OCI-LY7 (cell line): Measurements from ENCODE around the gene SV2C. TPM values are rescaled to one million over a fixed set of nuclear protein-coding genes. Genes with fewer than 3 reads are reported as not detected.
"Not testable (repeated sequence)": the region's sequence is repeated elsewhere in the genome, so short reads cannot be mapped to it uniquely, and the experiment has no call there.

ENCODE experiments used
- BruUV-seq: library from RNA; stranded (reverse); fragments of 400-500 nt; replicated peaks from 2 replicates; lab custom pipeline; 2021; lab: Mats Ljungman, UMichigan
- CTCF ChIA-PET: fragments of 300-600 bp; sonication (Branson Sonifier 250); formaldehyde crosslinking; loops from one replicate; lab custom pipeline; 2022; ENCODE audit warnings: antibody characterized with exemption; ENCODE audit not compliant: unreplicated experiment; lab: Charles Lee
- POLR2A ChIA-PET: fragments of 300-600 bp; sonication (Branson Sonifier 250); formaldehyde crosslinking; loops from one replicate; lab custom pipeline; 2022; ENCODE audit warnings: antibody characterized with exemption; lab: Charles Lee
- DNase-seq: peaks from one replicate; pipeline ENCODE4 v3.0.0-alpha.2; 2015; ENCODE audit warnings: low spot score
- H2AFZ ChIP-seq: fragments of 200-600 bp; sonication (generic), shearing (Covaris generic); 2 replicates; pipeline ENCODE4 v1.6.1; 2014; ENCODE audit warnings: mild to moderate bottlenecking, antibody characterized with exemption, low read length, moderate library complexity
- H3K27ac ChIP-seq: fragments of 200-600 bp; sonication (generic); 2 replicates; pipeline ENCODE4 v1.5.1; 2014; ENCODE audit warnings: mixed run types, low read depth, mild to moderate bottlenecking, moderate library complexity, low read length, inconsistent platforms; ENCODE audit not compliant: poor library complexity, severe bottlenecking
- H3K36me3 ChIP-seq: fragments of 200-600 bp; sonication (generic); 2 replicates; pipeline ENCODE4 v1.6.1; 2014; ENCODE audit warnings: mild to moderate bottlenecking, antibody characterized with exemption, low read length, moderate library complexity, mixed read lengths; ENCODE audit not compliant: insufficient read depth
- H3K4me1 ChIP-seq: fragments of 200-600 bp; sonication (generic); 2 replicates; pipeline ENCODE4 v1.5.1; 2014; ENCODE audit warnings: mild to moderate bottlenecking, low read length; ENCODE audit not compliant: insufficient read depth, poor library complexity, severe bottlenecking
- H3K4me2 ChIP-seq: fragments of 200-600 bp; sonication (generic); 2 replicates; pipeline ENCODE4 v1.6.1; 2014; ENCODE audit warnings: mild to moderate bottlenecking, low read length
- H3K4me3 ChIP-seq: fragments of 200-600 bp; sonication (generic); 2 replicates; pipeline ENCODE4 v1.5.1; 2014; ENCODE audit warnings: mild to moderate bottlenecking, low read depth, low read length; ENCODE audit not compliant: poor library complexity, severe bottlenecking
- H3K79me2 ChIP-seq: fragments of 200-600 bp; sonication (generic); 2 replicates; pipeline ENCODE4 v1.6.1; 2016; ENCODE audit warnings: low read depth, mild to moderate bottlenecking, low read length, moderate library complexity, mixed read lengths; ENCODE audit not compliant: insufficient read depth
- H3K9me2 ChIP-seq: fragments of 200-600 bp; sonication (generic); 2 replicates; pipeline ENCODE4 v1.6.1; 2016; ENCODE audit warnings: mild to moderate bottlenecking, low read length, mixed read lengths; ENCODE audit not compliant: insufficient read depth
- H3K9me3 ChIP-seq: fragments of 200-600 bp; sonication (generic); 2 replicates; pipeline ENCODE4 v1.6.1; 2014; ENCODE audit warnings: mild to moderate bottlenecking, mixed run types, low read length, mixed read lengths
- H4K20me1 ChIP-seq: fragments of 200-600 bp; sonication (generic); 2 replicates; pipeline ENCODE4 v1.6.1; 2014; ENCODE audit warnings: mild to moderate bottlenecking, antibody characterized with exemption, low read length, moderate library complexity, mixed read lengths; ENCODE audit not compliant: insufficient read depth
- EZH2phosphoT487 ChIP-seq: fragments of 200-600 bp; sonication (generic); IDR thresholded peaks from 2 replicates; pipeline ENCODE4 v1.6.1; 2018; ENCODE audit warnings: low read depth, borderline replicate concordance, mild to moderate bottlenecking, mixed run types, antibody characterized with exemption, low read length, moderate library complexity, mixed read lengths
- intact Hi-C: fragments of 100-400 bp; cut with micrococcal nuclease; formaldehyde crosslinking; loops from one replicate; pipeline ENCODE4 v1.10.0; 2022; ENCODE audit not compliant: unreplicated experiment
- total RNA-seq, 2 experiments: library from RNA; depleted of rRNA in 1 of 2; stranded (reverse); fragments of >200 nt in 1 of 2; shearing (Covaris generic) in 1 of 2; gene quantifications; 2 replicates each; pipeline ENCODE4 v1.2.3, GENCODE V29; 2014 to 2022
- TF ChIP-seq, protein P1 (sequence below): fragments of 200-600 bp; sonication (generic); conservative IDR thresholded peaks from 2 replicates; pipeline ENCODE4 v1.5.1; 2014; ENCODE audit warnings: mild to moderate bottlenecking, antibody characterized with exemption, low read length, moderate library complexity, mixed read lengths

Gene SV2C
- total RNA-seq, 2 experiments from 2014 or later: not detected

- no peaks in the 10 kb centered on the region for H3K4me1 ChIP-seq
- ChIA-PET CTCF (no interaction called here), POLR2A (no interaction called here)
- BruUV-seq: no TSS peak
- no peaks in the 10 kb centered on the region for H4K20me1 ChIP-seq
- no peaks in the 10 kb centered on the region for H3K9me3 ChIP-seq
- TF ChIP-seq EZH2phosphoT487: no peak
- no peak for DNase-seq
- H3K79me2 ChIP-seq: no peaks in the 10 kb centered on the region
- no peaks in the 10 kb centered on the region for H3K36me3 ChIP-seq
- no peak overlapping the region for H3K4me2 ChIP-seq
- H3K27ac ChIP-seq: no peak overlapping the region
- no peak overlapping the region for H3K4me3 ChIP-seq
- no peaks in the 10 kb centered on the region for H3K9me2 ChIP-seq
- no peak overlapping the region for H2AFZ ChIP-seq
- intact Hi-C loops: no loop called here
Measured at GRCh38 chr5:76236684-76237083, 153.5 kb downstream of the SV2C start.

GRCh38 chr5:76240336-76240735, 157.2 kb downstream of the SV2C start:
- Histone ChIP-seq H3K27ac (no peak overlapping the region), H3K4me1 (no peaks in the 10 kb centered on the region), H3K9me3 (no peaks in the 10 kb centered on the region), H3K79me2 (no peaks in the 10 kb centered on the region), H2AFZ (no peak overlapping the region), H3K4me3 (no peak overlapping the region), H3K36me3 (no peaks in the 10 kb centered on the region), H3K4me2 (no peak overlapping the region), H3K9me2 (no peaks in the 10 kb centered on the region), H4K20me1 (no peaks in the 10 kb centered on the region)
- intact Hi-C loops: no loop called here
- ChIA-PET CTCF (no interaction called here), POLR2A (no interaction called here)
- BruUV-seq: no TSS peak
- TF ChIP-seq EZH2phosphoT487: no peak
- TF ChIP-seq, protein P1, sequence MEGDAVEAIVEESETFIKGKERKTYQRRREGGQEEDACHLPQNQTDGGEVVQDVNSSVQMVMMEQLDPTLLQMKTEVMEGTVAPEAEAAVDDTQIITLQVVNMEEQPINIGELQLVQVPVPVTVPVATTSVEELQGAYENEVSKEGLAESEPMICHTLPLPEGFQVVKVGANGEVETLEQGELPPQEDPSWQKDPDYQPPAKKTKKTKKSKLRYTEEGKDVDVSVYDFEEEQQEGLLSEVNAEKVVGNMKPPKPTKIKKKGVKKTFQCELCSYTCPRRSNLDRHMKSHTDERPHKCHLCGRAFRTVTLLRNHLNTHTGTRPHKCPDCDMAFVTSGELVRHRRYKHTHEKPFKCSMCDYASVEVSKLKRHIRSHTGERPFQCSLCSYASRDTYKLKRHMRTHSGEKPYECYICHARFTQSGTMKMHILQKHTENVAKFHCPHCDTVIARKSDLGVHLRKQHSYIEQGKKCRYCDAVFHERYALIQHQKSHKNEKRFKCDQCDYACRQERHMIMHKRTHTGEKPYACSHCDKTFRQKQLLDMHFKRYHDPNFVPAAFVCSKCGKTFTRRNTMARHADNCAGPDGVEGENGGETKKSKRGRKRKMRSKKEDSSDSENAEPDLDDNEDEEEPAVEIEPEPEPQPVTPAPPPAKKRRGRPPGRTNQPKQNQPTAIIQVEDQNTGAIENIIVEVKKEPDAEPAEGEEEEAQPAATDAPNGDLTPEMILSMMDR: no peak
- no peak for DNase-seq

DNA sequence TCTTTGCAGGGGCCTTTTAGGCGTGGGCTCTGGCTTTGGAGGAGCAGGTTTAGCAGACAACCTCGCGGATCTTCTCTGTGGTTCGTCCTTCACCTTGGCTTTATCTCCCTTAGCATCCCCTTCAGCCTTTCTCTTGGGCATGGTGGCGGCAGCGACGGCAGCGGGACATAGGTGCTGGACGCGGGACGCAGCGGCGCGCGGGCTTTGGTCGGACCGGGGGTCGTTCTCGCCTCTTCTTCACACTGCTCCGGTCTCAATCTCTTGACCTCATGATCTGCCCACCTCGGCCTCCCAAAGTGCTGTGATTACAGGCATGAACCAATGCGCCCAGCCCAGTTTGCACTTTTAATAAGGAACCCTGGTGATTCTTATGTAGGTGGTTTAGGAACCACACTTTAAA, 159.0 kb downstream of the SV2C start:
- H2AFZ ChIP-seq, intact Hi-C loops, H3K4me2 ChIP-seq, POLR2A ChIA-PET, DNase-seq, H3K9me2 ChIP-seq, BruUV-seq, H3K79me2 ChIP-seq, H3K4me1 ChIP-seq, H3K9me3 ChIP-seq, H4K20me1 ChIP-seq, H3K36me3 ChIP-seq, H3K27ac ChIP-seq, H3K4me3 ChIP-seq, CTCF ChIA-PET: not testable (repeated sequence)

GRCh38 chr5:76245590-76245989, 162.4 kb downstream of the SV2C start:
- H2AFZ ChIP-seq: no peak overlapping the region
- H4K20me1 ChIP-seq: no peaks in the 10 kb centered on the region
- no TSS peak for BruUV-seq
- H3K79me2 ChIP-seq: no peaks in the 10 kb centered on the region
- ChIA-PET POLR2A (interaction anchor here (0.7 to 0.9 kb wide), 2 partner anchors 10 to 25 kb away, joined by 4 to 5 read pairs; no protein-coding TSS in a partner anchor), CTCF (no interaction called here)
- no peaks in the 10 kb centered on the region for H3K4me1 ChIP-seq
- H3K9me3 ChIP-seq: no peaks in the 10 kb centered on the region
- H3K4me2 ChIP-seq: no peak overlapping the region
- TF ChIP-seq EZH2phosphoT487: no peak
- TF ChIP-seq, protein P1: no peak
- intact Hi-C loops: no loop called here
- no peak overlapping the region for H3K27ac ChIP-seq
- no peaks in the 10 kb centered on the region for H3K9me2 ChIP-seq
- H3K36me3 ChIP-seq: no peaks in the 10 kb centered on the region
- no peak overlapping the region for H3K4me3 ChIP-seq
- no peak for DNase-seq
